Epithelial cell of proximal tubule (primary cell): ENCODE data around the gene SCAMP5. TPM values are rescaled to one million over a fixed set of nuclear protein-coding genes. Genes with fewer than 3 reads are reported as not detected.

Source experiments
- DNase-seq: peaks from one replicate; pipeline ENCODE4 v3.0.0-alpha.2; 2011; ENCODE audit warnings: low read depth
- H3K4me3 ChIP-seq: 2 replicates; pipeline ENCODE4 v1.5.1; 2011; ENCODE audit warnings: low read depth, mild to moderate bottlenecking, low read length
- CTCF ChIP-seq: conservative IDR thresholded peaks from 2 replicates; pipeline ENCODE4 v1.5.1; 2012; ENCODE audit warnings: low read depth, mild to moderate bottlenecking, low read length
- total RNA-seq: library from RNA; depleted of rRNA; stranded (reverse); fragments of >200 nt; gene quantifications from 2 replicates; pipeline ENCODE4 v1.2.3, GENCODE V29; 2015

Gene SCAMP5
- total RNA-seq, 1 donor from 2014 or later: 4.7 TPM

- peak within 1 kb of the TSS; percentile 64 for H3K4me3 ChIP-seq
- no peak for DNase-seq
- TF ChIP-seq CTCF: no peak
Observed at GRCh38 chr15:74956648-74957475, 38.5 kb upstream of the SCAMP5 start, which contains the start of gene RPP25. Gene RPP25, minus strand, starts transcription at chr15:74956772. Its CDS starts 189 bp downstream, at chr15:74956583.

- no peak for TF ChIP-seq CTCF
- peak overlapping the region; percentile 64 for H3K4me3 ChIP-seq
- DNase-seq: no peak
Observed at GRCh38 chr15:74957476-74958035, 37.8 kb upstream of the SCAMP5 start.

- DNase-seq: no peak
- peak; percentile 21 for TF ChIP-seq CTCF
- H3K4me3 ChIP-seq: peak overlapping the region; percentile 64
Observed at GRCh38 chr15:74958320-74958907, 36.9 kb upstream of the SCAMP5 start.

GRCh38 chr15:74958908-74959585, 36.3 kb upstream of the SCAMP5 start:
- no peak for TF ChIP-seq CTCF
- DNase-seq: no peak
- H3K4me3 ChIP-seq: peak overlapping the region; percentile 64

GRCh38 chr15:74959586-74959939, 35.8 kb upstream of the SCAMP5 start:
- no peak for TF ChIP-seq CTCF
- DNase-seq: no peak
- H3K4me3 ChIP-seq: no peak overlapping the region

GRCh38 chr15:74960286-74960685, 35.1 kb upstream of the SCAMP5 start:
- no peak for DNase-seq
- no peak overlapping the region for H3K4me3 ChIP-seq
- no peak for TF ChIP-seq CTCF
